Heart left ventricle (tissue), 16 donors: ENCODE results near the gene CCDC85C. TPM values are rescaled to one million over a fixed set of nuclear protein-coding genes. Genes with fewer than 3 reads are reported as not detected.

Experiments
- ATAC-seq, 4 donors: fragments of 200-7000 bp; cut with Tn5 transposase; one replicate each; pipeline ENCODE4 v1.9.1; 2020 to 2022; ENCODE audit warnings: moderate library complexity in 4 of 4, mild to moderate bottlenecking in 3 of 4, moderate number of reproducible peaks in 1 of 4
- DNase-seq, 5 donors: peaks; one replicate each; pipeline ENCODE4 v3.0.0-alpha.2; 2020
- H3K27ac ChIP-seq, 12 donors: fragments of 200-600 bp; sonication (generic) in 4 of 12; one replicate each; pipeline versions ENCODE4 v1.5.0 to v1.8.0; 2016 to 2022; ENCODE audit warnings: mild to moderate bottlenecking in 2 of 12
- H3K27me3 ChIP-seq, 9 donors: fragments of 200-600 bp; sonication (generic) in 2 of 9; one replicate each; pipeline versions ENCODE4 v1.5.1 to v1.8.0; 2016 to 2022; ENCODE audit warnings: mild to moderate bottlenecking in 3 of 9
- H3K36me3 ChIP-seq, 9 donors: fragments of 200-600 bp; sonication (generic) in 2 of 9; one replicate each; pipeline versions ENCODE4 v1.5.0 to v1.8.0; 2018 to 2022; ENCODE audit warnings: mild to moderate bottlenecking in 2 of 9
- H3K4me1 ChIP-seq, 12 donors: fragments of 200-600 bp; sonication (generic) in 4 of 12; one replicate each; pipeline versions ENCODE4 v1.5.0 to v1.8.0; 2016 to 2022; ENCODE audit warnings: mild to moderate bottlenecking in 3 of 12
- H3K4me3 ChIP-seq, 12 donors: fragments of 200-600 bp; sonication (generic) in 4 of 12; one replicate each; pipeline versions ENCODE4 v1.5.0 to v1.8.0; 2017 to 2022; ENCODE audit warnings: mild to moderate bottlenecking in 9 of 12, moderate library complexity in 4 of 12
- H3K9me3 ChIP-seq, 12 donors: fragments of 200-600 bp; sonication (generic) in 4 of 12; one replicate each; pipeline versions ENCODE4 v1.5.0 to v1.8.0; 2016 to 2022; ENCODE audit warnings: mild to moderate bottlenecking in 1 of 12
- POLR2A ChIP-seq, 2 donors: fragments of 450-650 bp; IDR thresholded peaks; one replicate each; pipeline ENCODE4 v1.6.1; 2017; ENCODE audit warnings: antibody characterized with exemption in 2 of 2, mild to moderate bottlenecking in 2 of 2, moderate library complexity in 2 of 2
- WGBS, 4 donors: extraction: QIAGEN DNeasy Blood & Tissue Kit in 2 of 4; methylation state at CpG; one replicate each; pipeline versions ENCODE4 v1.1.5 to v1.1.7; 2013 to 2018; 5-methylcytosine and 5-hydroxymethylcytosine counted together
- intact Hi-C, 10 donors: fragments of 100-400 bp; cut with DNase I; formaldehyde crosslinking; loops; one replicate each; pipeline versions ENCODE4 v1.11.1 to v1.14.2; 2022
- polyA plus RNA-seq, 2 donors: library from polyadenylated mRNA; stranded (reverse); fragments of 200-250 nt; gene quantifications; one replicate each; pipeline ENCODE4 v1.2.3, GENCODE V29; 2013
- total RNA-seq, 9 donors: library from RNA; depleted of rRNA in 2 of 9; stranded (reverse); fragments of >200 nt in 2 of 9; fragmentation: NEBNext Ultra II Directional in 3 of 9; extraction: Animal tissue kit (Norgen Biotek cat#: 25700) in 3 of 9; gene quantifications; one replicate each; pipeline versions ENCODE4 v1.1.0 to v1.2.4, GENCODE V29; 2016 to 2023
- TF ChIP-seq, protein P1 (sequence below), 12 donors: fragments of 200-600 bp; sonication (generic) in 4 of 12; IDR thresholded peaks; one replicate each; pipeline versions ENCODE4 v1.5.0 to v1.8.0; 2018 to 2022; ENCODE audit warnings: antibody characterized with exemption in 12 of 12, mild to moderate bottlenecking in 5 of 12
- donor health status: ischemic (EF 13 %, LVEDD 7.1; RV severe dilation, severe dysfunction).
- donor health status: healthy with polysubstance abuse.
- donor health status: DM: no; HTN: yes; CAD: no.
- donor health status: DM: no; HTN: no; CAD: no.
- donor health status: ischemic (EF 25% LVEDD 6.9; RV normal size, moderate dysfunction).
- donor health status: ischemic (EF 25% LVEDD 5.7; RV mildly dilated, moderate dysfunction).
- donor health status: healthy.
- donor health status: DM: yes; HTN: yes; CAD: no.
- donor health status: ischemic (EF 35%, LVEDD 5.7; RV mildly dilated, moderate dysfunction).
- donor health status: nonischemic (EF 11% LVEDD 7.7; RV severe dilation, severe dysfunction).
- donor health status: DM: yes; HTN: yes; CAD: no.
- donor health status: PGD.
- donor health status: ischemic (EF 29% LVEDD 5.4; RV normal size, mild dysfunction).
- donor health status: nonischemic (EF 23%, LVEDD 6.1; RV moderate dilation, normal function).

Gene CCDC85C
- total and polyA plus RNA-seq, 11 donors: 22.5 to 45.4 (median 29.7) TPM

GRCh38 chr14:99451234-99451633, 152.8 kb downstream of the CCDC85C start:
- DNase-seq: no peak
- H3K27me3 ChIP-seq: no peaks in the 10 kb centered on the region
- ATAC-seq: no peak
- peaks cover 0 to 99% (median 96%) of the 10 kb centered on the region in 9 donors for H3K36me3 ChIP-seq
- intact Hi-C loops: no loop called here
- WGBS, 4 donors: 88 to 96% (median 93%) methylated on average over 5 of the region's 5 CpGs
- peaks cover 0 to 9% (median 0%) of the 10 kb centered on the region in 12 donors for H3K4me1 ChIP-seq
- H3K27ac ChIP-seq: no peak overlapping the region
- TF ChIP-seq POLR2A (IDR thresholded peaks at IDR 0.05): no peak
- TF ChIP-seq, protein P1, sequence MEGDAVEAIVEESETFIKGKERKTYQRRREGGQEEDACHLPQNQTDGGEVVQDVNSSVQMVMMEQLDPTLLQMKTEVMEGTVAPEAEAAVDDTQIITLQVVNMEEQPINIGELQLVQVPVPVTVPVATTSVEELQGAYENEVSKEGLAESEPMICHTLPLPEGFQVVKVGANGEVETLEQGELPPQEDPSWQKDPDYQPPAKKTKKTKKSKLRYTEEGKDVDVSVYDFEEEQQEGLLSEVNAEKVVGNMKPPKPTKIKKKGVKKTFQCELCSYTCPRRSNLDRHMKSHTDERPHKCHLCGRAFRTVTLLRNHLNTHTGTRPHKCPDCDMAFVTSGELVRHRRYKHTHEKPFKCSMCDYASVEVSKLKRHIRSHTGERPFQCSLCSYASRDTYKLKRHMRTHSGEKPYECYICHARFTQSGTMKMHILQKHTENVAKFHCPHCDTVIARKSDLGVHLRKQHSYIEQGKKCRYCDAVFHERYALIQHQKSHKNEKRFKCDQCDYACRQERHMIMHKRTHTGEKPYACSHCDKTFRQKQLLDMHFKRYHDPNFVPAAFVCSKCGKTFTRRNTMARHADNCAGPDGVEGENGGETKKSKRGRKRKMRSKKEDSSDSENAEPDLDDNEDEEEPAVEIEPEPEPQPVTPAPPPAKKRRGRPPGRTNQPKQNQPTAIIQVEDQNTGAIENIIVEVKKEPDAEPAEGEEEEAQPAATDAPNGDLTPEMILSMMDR (IDR thresholded peaks at IDR 0.05): no peak
- no peak overlapping the region for H3K4me3 ChIP-seq
- no peaks in the 10 kb centered on the region for H3K9me3 ChIP-seq

GRCh38 chr14:99450266-99450665, 153.7 kb downstream of the CCDC85C start:
- Histone ChIP-seq H3K4me1 (peaks cover 0 to 9% (median 0%) of the 10 kb centered on the region in 12 donors), H3K4me3 (no peak overlapping the region), H3K27ac (no peak overlapping the region), H3K9me3 (no peaks in the 10 kb centered on the region), H3K27me3 (no peaks in the 10 kb centered on the region), H3K36me3 (peaks cover 0 to 99% (median 92%) of the 10 kb centered on the region in 9 donors)
- ATAC-seq (no peak), DNase-seq (no peak)
- intact Hi-C loops: no loop called here
- TF ChIP-seq, protein P1 (IDR thresholded peaks at IDR 0.05): no peak
- no peak for TF ChIP-seq POLR2A (IDR thresholded peaks at IDR 0.05)
- 71 to 83% (median 79%) methylated on average over 3 of the region's 3 CpGs for WGBS, 4 donors

Other genes starting within 250 kb of the CCDC85C start
- gene SETD3, start 123.3 kb downstream of the CCDC85C start, total RNA-seq: 100 to 1,000 TPM in 4 of 9 donors, 10 to 100 TPM in 5; 80.1 to 130 (median 99.4) TPM
- 10 to 100 TPM; 49.7 to 81.7 TPM for gene SETD3, start 123.3 kb downstream of the CCDC85C start, polyA plus RNA-seq
- 10 to 100 TPM; 11.8 to 35.3 (median 30.2) TPM for gene CCNK, start 122.8 kb downstream of the CCDC85C start, total RNA-seq
- 10 to 100 TPM in 1 of 2 donors, 1 to 10 TPM in 1; 9.1 to 20.6 TPM for gene CCNK, start 122.8 kb downstream of the CCDC85C start, polyA plus RNA-seq
- gene HHIPL1, start 40.9 kb upstream of the CCDC85C start, total RNA-seq: 1 to 10 TPM in 8 of 9 donors, under 1 TPM in 1; 0.75 to 3.1 (median 1.5) TPM
- gene HHIPL1, start 40.9 kb upstream of the CCDC85C start, polyA plus RNA-seq: under 1 TPM; 0.34 to 0.86 TPM
- 1 to 10 TPM; 2.3 to 8.0 (median 3.5) TPM for gene CYP46A1, start 80.1 kb upstream of the CCDC85C start, total RNA-seq
- gene CYP46A1, start 80.1 kb upstream of the CCDC85C start, polyA plus RNA-seq: 1 to 10 TPM; 1.5 to 2.6 TPM
- 10 to 100 TPM; 26.4 to 49.7 (median 41.5) TPM for gene EML1, start 189.2 kb upstream of the CCDC85C start, total RNA-seq
- gene EML1, start 189.2 kb upstream of the CCDC85C start, polyA plus RNA-seq: 10 to 100 TPM in 1 of 2 donors, 1 to 10 TPM in 1; 7.4 to 18.2 TPM